Right lobe of liver (tissue), 4 donors: ENCODE results near the gene CLCN4.

Experiments used
- CTCF ChIP-seq, 4 donors: fragments of 200-600 bp in 3 of 4; fragments of 450-650 bp in 1 of 4; IDR thresholded peaks; one replicate each; pipeline versions ENCODE4 v1.5.1 to v1.8.0; 2016 to 2022; ENCODE audit warnings: antibody characterized with exemption in 4 of 4, mild to moderate bottlenecking in 2 of 4
- POLR2A ChIP-seq: fragments of 450-650 bp; IDR thresholded peaks from one replicate; pipeline ENCODE4 v1.6.1; 2017; ENCODE audit warnings: antibody characterized with exemption, mild to moderate bottlenecking
- donor health status: DM: no; HTN: no; CAD: no.
- donor health status: DM: no; HTN: no; CAD: no.
- donor health status: DM: no; HTN: yes; CAD: no.

DNA sequence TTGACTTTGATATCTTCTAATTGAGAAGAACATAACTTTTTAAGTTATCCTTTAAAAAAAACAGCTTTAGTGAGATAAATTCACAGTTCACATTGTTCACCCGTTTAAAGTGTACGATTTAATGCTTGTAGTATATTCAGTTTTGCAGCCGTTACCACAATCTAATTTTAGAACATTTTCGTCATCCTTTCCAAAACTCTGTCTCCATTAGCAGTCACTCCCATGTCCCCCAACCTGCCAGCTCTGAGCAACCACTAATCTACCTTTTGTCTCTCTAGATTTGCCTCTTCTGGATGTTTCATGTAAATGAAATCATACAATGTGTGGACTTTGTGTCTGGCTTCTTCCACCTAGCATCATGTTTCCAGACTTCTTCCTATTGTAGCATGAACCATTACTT, 38.6 kb downstream of the CLCN4 start:
- TF ChIP-seq POLR2A (no peak), CTCF (IDR thresholded peaks at IDR 0.05) (no peak)
